NT2/D1 (cell line): Measurements from ENCODE around the gene B3GNT9.

ENCODE experiments used
- SUZ12 ChIP-seq: IDR thresholded peaks from 2 replicates; pipeline ENCODE4 v1.6.1; 2011; ENCODE audit not compliant: insufficient read length, insufficient read depth; ENCODE audit errors: extremely low read depth
- ZNF274 ChIP-seq: IDR thresholded peaks from 2 replicates; pipeline ENCODE4 v1.6.1; 2011; ENCODE audit warnings: mild to moderate bottlenecking, low read depth, low read length

DNA sequence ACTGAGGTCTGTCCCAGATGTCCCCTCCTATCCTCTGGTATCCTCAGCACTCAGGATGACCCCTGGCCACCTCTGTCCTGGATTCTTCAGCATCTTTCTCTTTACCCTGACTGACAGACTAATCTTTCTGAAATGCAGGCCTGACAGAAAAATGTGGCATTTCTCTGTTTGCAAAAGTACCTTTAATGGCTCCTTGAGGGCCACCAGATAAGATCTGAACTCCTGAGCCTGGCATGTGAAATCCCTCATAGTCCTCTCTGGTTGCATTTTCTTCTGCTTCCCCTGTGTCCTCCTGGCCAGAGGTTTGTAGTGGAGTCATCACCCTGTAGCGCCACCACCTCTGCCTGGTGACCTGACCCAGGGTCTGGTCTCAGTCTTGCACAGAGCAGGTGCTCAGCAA, 46.1 kb upstream of the B3GNT9 start:
- TF ChIP-seq ZNF274 (no peak), SUZ12 (no peak)
